ENCODE data around the gene IFNGR1.
"Not testable (repeated sequence)": the region's sequence is repeated elsewhere in the genome, so short reads cannot be mapped to it uniquely, and the experiment has no call there.

IFNGR1 gene

GRCh38 chr6:137213813-137214212 lies 5.4 kb downstream of the IFNGR1 start:
- DNase-seq (ENCODE audit: low read depth in 2 of 2): no peak

GRCh38 chr6:137213331-137213740 lies 5.8 kb downstream of the IFNGR1 start:
- no peak for DNase-seq (ENCODE audit: low read depth in 2 of 2)

GRCh38 chr6:137211910-137212309 lies 7.3 kb downstream of the IFNGR1 start:
- no peak for DNase-seq (ENCODE audit: low read depth in 2 of 2)

GRCh38 chr6:137210903-137211302 lies 8.3 kb downstream of the IFNGR1 start:
- DNase-seq (ENCODE audit: low read depth in 2 of 2): no peak

GRCh38 chr6:137208279-137208678 lies 10.9 kb downstream of the IFNGR1 start:
- DNase-seq (ENCODE audit: low read depth in 2 of 2): no peak

- DNase-seq (ENCODE audit: low read depth in 2 of 2): not testable (repeated sequence)
Measured at GRCh38 chr6:137207457-137207856, 11.7 kb downstream of the IFNGR1 start.

GRCh38 chr6:137206577-137206976 lies 12.6 kb downstream of the IFNGR1 start:
- no peak for DNase-seq (ENCODE audit: low read depth in 2 of 2)

GRCh38 chr6:137203256-137203655 lies 15.9 kb downstream of the IFNGR1 start:
- DNase-seq (ENCODE audit: low read depth in 2 of 2): no peak

- DNase-seq (ENCODE audit: low read depth in 2 of 2): no peak
Measured at GRCh38 chr6:137202078-137202477, 17.1 kb downstream of the IFNGR1 start.

GRCh38 chr6:137201006-137201405 lies 18.2 kb downstream of the IFNGR1 start:
- no peak for DNase-seq (ENCODE audit: low read depth in 2 of 2)

GRCh38 chr6:137200288-137200687 lies 18.9 kb downstream of the IFNGR1 start:
- DNase-seq (ENCODE audit: low read depth in 2 of 2): no peak

GRCh38 chr6:137197684-137198645 lies 21.2 kb downstream of the IFNGR1 start:
- no peak for DNase-seq (ENCODE audit: low read depth in 2 of 2)

GRCh38 chr6:137193256-137194070 lies 25.7 kb downstream of the IFNGR1 start:
- no peak for DNase-seq (ENCODE audit: low read depth in 2 of 2)

GRCh38 chr6:137192821-137193220 lies 26.4 kb downstream of the IFNGR1 start:
- DNase-seq (ENCODE audit: low read depth in 2 of 2): no peak

GRCh38 chr6:137191670-137192069 lies 27.5 kb downstream of the IFNGR1 start:
- DNase-seq (ENCODE audit: low read depth in 2 of 2): no peak

- no peak for DNase-seq (ENCODE audit: low read depth in 2 of 2)
Measured at GRCh38 chr6:137191236-137191635, 27.9 kb downstream of the IFNGR1 start.

GRCh38 chr6:137190583-137191094 lies 28.5 kb downstream of the IFNGR1 start:
- no peak for DNase-seq (ENCODE audit: low read depth in 2 of 2)

GRCh38 chr6:137188855-137189254 lies 30.3 kb downstream of the IFNGR1 start:
- no peak for DNase-seq (ENCODE audit: low read depth in 2 of 2)

GRCh38 chr6:137185290-137185689 lies 33.9 kb downstream of the IFNGR1 start:
- DNase-seq (ENCODE audit: low read depth in 2 of 2): no peak

- DNase-seq (ENCODE audit: low read depth in 2 of 2): no peak
Measured at GRCh38 chr6:137182654-137183073, 36.5 kb downstream of the IFNGR1 start.

GRCh38 chr6:137181891-137182653 lies 37.1 kb downstream of the IFNGR1 start:
- DNase-seq (ENCODE audit: low read depth in 2 of 2): no peak

GRCh38 chr6:137177611-137178010 lies 41.6 kb downstream of the IFNGR1 start:
- DNase-seq (ENCODE audit: low read depth in 2 of 2): no peak

Data from stimulated activated CD4-positive, alpha-beta T cell treated with anti-CD3 and anti-CD28 coated beads, Interleukin-4, amount 100 ng/mL, for 48 hours (primary cell).